ENCODE results near the gene PAWR. TPM values are rescaled to one million over a fixed set of nuclear protein-coding genes. Genes with fewer than 3 reads are reported as not detected.

PAWR gene
- total and polyA plus RNA-seq, 2 donors (not counting 1 experiment from before 2014, with no cell fraction given): 6.5 to 16.0 TPM

- Histone ChIP-seq H3K9ac (ENCODE audit: insufficient read depth, low read length) (no peak overlapping the region), H3K79me2 (ENCODE audit: control insufficient read depth, insufficient read depth, low read length) (no peaks in the 10 kb centered on the region), H3K4me1 (ENCODE audit: control insufficient read depth, extremely low read depth, insufficient read depth, low read length) (no peaks in the 10 kb centered on the region), H3K27me3 (ENCODE audit: control insufficient read depth, insufficient read depth, low read length) (no peaks in the 10 kb centered on the region), H3K36me3 (ENCODE audit: control insufficient read depth, insufficient read depth, low read length) (no peaks in the 10 kb centered on the region), H2AFZ (ENCODE audit: low read length) (no peak overlapping the region), H4K20me1 (ENCODE audit: control insufficient read depth, extremely low read depth, insufficient read depth, low read length) (no peaks in the 10 kb centered on the region), H3K9me3 (ENCODE audit: control insufficient read depth, insufficient read depth, low read depth, low read length) (no peaks in the 10 kb centered on the region), H3K4me2 (ENCODE audit: extremely low read depth, insufficient read depth, low read length) (no peak overlapping the region), H3K27ac (ENCODE audit: insufficient read depth, low read length) (no peak overlapping the region), H3K4me3 (replicated peaks in 1 of 4; ENCODE audit: control extremely low read depth in 1 of 4, insufficient read depth in 1 of 4, low read depth in 3 of 4, low read length in 4 of 4) (no peak overlapping the region)
- no peak for DNase-seq (ENCODE audit: low read depth in 2 of 2)
- TF ChIP-seq EZH2 (IDR thresholded peaks at IDR 0.05; ENCODE audit: low read length, missing control alignments) (no peak), CTCF (conservative IDR thresholded peaks at IDR 0.05 in 1 of 2, IDR thresholded peaks at IDR 0.05 in 1 of 2; ENCODE audit: low read depth in 1 of 2, low read length in 2 of 2) (no peak)
These were observed 100.0 kb downstream of the PAWR start for GRCh38 chr12:79590751-79591150.

GRCh38 chr12:79587368-79587767 is 103.4 kb downstream of the PAWR start:
- H4K20me1 ChIP-seq (ENCODE audit: control insufficient read depth, extremely low read depth, insufficient read depth, low read length): no peaks in the 10 kb centered on the region
- H3K9ac ChIP-seq (ENCODE audit: insufficient read depth, low read length): no peak overlapping the region
- DNase-seq (ENCODE audit: low read depth in 2 of 2): no peak
- H3K27me3 ChIP-seq (ENCODE audit: control insufficient read depth, insufficient read depth, low read length): no peaks in the 10 kb centered on the region
- H3K4me1 ChIP-seq (ENCODE audit: control insufficient read depth, extremely low read depth, insufficient read depth, low read length): no peaks in the 10 kb centered on the region
- H3K36me3 ChIP-seq (ENCODE audit: control insufficient read depth, insufficient read depth, low read length): no peaks in the 10 kb centered on the region
- no peaks in the 10 kb centered on the region for H3K79me2 ChIP-seq (ENCODE audit: control insufficient read depth, insufficient read depth, low read length)
- H3K4me3 ChIP-seq (replicated peaks in 1 of 4; ENCODE audit: control extremely low read depth in 1 of 4, insufficient read depth in 1 of 4, low read depth in 3 of 4, low read length in 4 of 4): no peak overlapping the region
- no peak overlapping the region for H3K27ac ChIP-seq (ENCODE audit: insufficient read depth, low read length)
- H3K4me2 ChIP-seq (ENCODE audit: extremely low read depth, insufficient read depth, low read length): no peak overlapping the region
- TF ChIP-seq CTCF (conservative IDR thresholded peaks at IDR 0.05 in 1 of 2, IDR thresholded peaks at IDR 0.05 in 1 of 2; ENCODE audit: low read depth in 1 of 2, low read length in 2 of 2): no peak
- no peak for TF ChIP-seq EZH2 (IDR thresholded peaks at IDR 0.05; ENCODE audit: low read length, missing control alignments)
- no peak overlapping the region for H2AFZ ChIP-seq (ENCODE audit: low read length)
- H3K9me3 ChIP-seq (ENCODE audit: control insufficient read depth, insufficient read depth, low read depth, low read length): no peaks in the 10 kb centered on the region

GRCh38 chr12:79585147-79585546 is 105.6 kb downstream of the PAWR start:
- Histone ChIP-seq H3K36me3 (ENCODE audit: control insufficient read depth, insufficient read depth, low read length) (no peaks in the 10 kb centered on the region), H3K79me2 (ENCODE audit: control insufficient read depth, insufficient read depth, low read length) (no peaks in the 10 kb centered on the region), H4K20me1 (ENCODE audit: control insufficient read depth, extremely low read depth, insufficient read depth, low read length) (no peaks in the 10 kb centered on the region), H3K9me3 (ENCODE audit: control insufficient read depth, insufficient read depth, low read depth, low read length) (no peaks in the 10 kb centered on the region), H3K27me3 (ENCODE audit: control insufficient read depth, insufficient read depth, low read length) (no peaks in the 10 kb centered on the region), H3K4me1 (ENCODE audit: control insufficient read depth, extremely low read depth, insufficient read depth, low read length) (no peaks in the 10 kb centered on the region), H3K9ac (ENCODE audit: insufficient read depth, low read length) (no peak overlapping the region), H3K4me3 (replicated peaks in 1 of 4; ENCODE audit: control extremely low read depth in 1 of 4, insufficient read depth in 1 of 4, low read depth in 3 of 4, low read length in 4 of 4) (no peak overlapping the region), H2AFZ (ENCODE audit: low read length) (no peak overlapping the region), H3K27ac (ENCODE audit: insufficient read depth, low read length) (no peak overlapping the region), H3K4me2 (ENCODE audit: extremely low read depth, insufficient read depth, low read length) (no peak overlapping the region)
- no peak for DNase-seq (ENCODE audit: low read depth in 2 of 2)
- TF ChIP-seq CTCF (conservative IDR thresholded peaks at IDR 0.05 in 1 of 2, IDR thresholded peaks at IDR 0.05 in 1 of 2; ENCODE audit: low read depth in 1 of 2, low read length in 2 of 2): no peak
- no peak for TF ChIP-seq EZH2 (IDR thresholded peaks at IDR 0.05; ENCODE audit: low read length, missing control alignments)

All from fibroblast of lung (primary cell).